Measurements from ENCODE around the gene CD2.

- TF ChIP-seq CTCF (IDR thresholded peaks at IDR 0.05): no peak
- TF ChIP-seq POLR2A (IDR thresholded peaks at IDR 0.05): no peak
These were observed 44.5 kb upstream of the CD2 start for GRCh38 chr1:116709666-116710167.

All from stomach (tissue), 4 donors.